ENCODE results near the gene VPS13C.
A peak's percentile ranks its signal among the peaks of the same experiment; 100 is the strongest.
"Not testable (repeated sequence)": the region's sequence is repeated elsewhere in the genome, so short reads cannot be mapped to it uniquely, and the experiment has no call there.

VPS13C gene

GRCh38 chr15:62069551-62069950, 9.3 kb upstream of the VPS13C start:
- no peak for DNase-seq (ENCODE audit: low spot score)

GRCh38 chr15:62068810-62069167, 8.5 kb upstream of the VPS13C start:
- no peak for DNase-seq (ENCODE audit: low spot score)

- peak; percentile 65 for DNase-seq (ENCODE audit: low spot score)
These were observed 8.0 kb upstream of the VPS13C start for GRCh38 chr15:62068071-62068809.

GRCh38 chr15:62067448-62068044, 7.3 kb upstream of the VPS13C start:
- no peak for DNase-seq (ENCODE audit: low spot score)

GRCh38 chr15:62066663-62067447, 6.6 kb upstream of the VPS13C start, which contains the start of gene C2CD4A:
C2CD4A (plus strand) TSS chr15:62066977; CDS start chr15:62067614, 637 bp downstream.
- peak; percentile 83 for DNase-seq (ENCODE audit: low spot score)

- no peak for DNase-seq (ENCODE audit: low spot score)
These were observed 3.8 kb upstream of the VPS13C start for GRCh38 chr15:62063825-62064635.

- no peak for DNase-seq (ENCODE audit: low spot score)
These were observed 641 bp upstream of the VPS13C start for GRCh38 chr15:62060896-62061280.

GRCh38 chr15:62059816-62060112, 483 bp downstream of the VPS13C start:
- DNase-seq (ENCODE audit: low spot score) = no peak

GRCh38 chr15:62059108-62059815, 985 bp downstream of the VPS13C start:
- DNase-seq (ENCODE audit: low spot score) = no peak

GRCh38 chr15:62058327-62059028, 1.8 kb downstream of the VPS13C start:
- no peak for DNase-seq (ENCODE audit: low spot score)

- no peak for DNase-seq (ENCODE audit: low spot score)
These were observed 2.8 kb downstream of the VPS13C start for GRCh38 chr15:62057341-62057980.

GRCh38 chr15:62054979-62055378, 5.3 kb downstream of the VPS13C start:
- no peak for DNase-seq (ENCODE audit: low spot score)

- DNase-seq (ENCODE audit: low spot score) = no peak
These were observed 6.7 kb downstream of the VPS13C start for GRCh38 chr15:62053439-62054085.

GRCh38 chr15:62052713-62053112, 7.5 kb downstream of the VPS13C start:
- DNase-seq (ENCODE audit: low spot score) = no peak

- no peak for DNase-seq (ENCODE audit: low spot score)
These were observed 9.1 kb downstream of the VPS13C start for GRCh38 chr15:62051166-62051565.

- DNase-seq (ENCODE audit: low spot score) = no peak
These were observed 10.1 kb downstream of the VPS13C start for GRCh38 chr15:62050115-62050514.

GRCh38 chr15:62048254-62048653, 12.0 kb downstream of the VPS13C start:
- DNase-seq (ENCODE audit: low spot score) = not testable (repeated sequence)

- DNase-seq (ENCODE audit: low spot score) = no peak
These were observed 12.9 kb downstream of the VPS13C start for GRCh38 chr15:62047282-62047827.

- DNase-seq (ENCODE audit: low spot score) = no peak
These were observed 14.0 kb downstream of the VPS13C start for GRCh38 chr15:62046078-62046743.
